Sigmoid colon (tissue), 7 donors: ENCODE data around the gene TACC2. TPM values are rescaled to one million over a fixed set of nuclear protein-coding genes. Genes with fewer than 3 reads are reported as not detected.

Source experiments
- DNase-seq: peaks from one replicate; pipeline ENCODE4 v3.0.0-alpha.2; 2019
- H3K27ac ChIP-seq, 4 donors: fragments of 200-600 bp; sonication (generic); one replicate each; pipeline ENCODE4 v1.5.1; 2016 to 2019; ENCODE audit warnings: mild to moderate bottlenecking in 1 of 4
- H3K27me3 ChIP-seq, 3 donors: fragments of 200-600 bp; sonication (generic); one replicate each; pipeline ENCODE4 v1.5.1; 2019; ENCODE audit warnings: mild to moderate bottlenecking in 1 of 3
- H3K36me3 ChIP-seq, 4 donors: fragments of 200-600 bp; sonication (generic); one replicate each; pipeline ENCODE4 v1.5.1; 2016 to 2019
- H3K4me1 ChIP-seq, 4 donors: fragments of 200-600 bp; sonication (generic); one replicate each; pipeline ENCODE4 v1.5.1; 2017 to 2019
- H3K4me3 ChIP-seq, 4 donors: fragments of 200-600 bp; sonication (generic); one replicate each; pipeline ENCODE4 v1.5.1; 2017 to 2019; ENCODE audit warnings: mild to moderate bottlenecking in 2 of 4, moderate library complexity in 1 of 4
- H3K9me3 ChIP-seq, 4 donors: fragments of 200-600 bp in 3 of 4; sonication (generic) in 3 of 4; one replicate each; pipeline versions ENCODE4 v1.5.1 to v1.6.1; 2013 to 2019
- EP300 ChIP-seq, 4 donors: sonication (generic); formaldehyde crosslinking; IDR thresholded peaks; one replicate each; pipeline ENCODE4 v1.6.1; 2017; ENCODE audit warnings: antibody characterized with exemption in 4 of 4
- POLR2A ChIP-seq, 2 donors: fragments of 450-650 bp; IDR thresholded peaks; one replicate each; pipeline ENCODE4 v1.6.1; 2016; ENCODE audit warnings: antibody characterized with exemption in 2 of 2, mild to moderate bottlenecking in 2 of 2, moderate library complexity in 2 of 2
- POLR2AphosphoS5 ChIP-seq, 4 donors: sonication (generic); formaldehyde crosslinking; IDR thresholded peaks; one replicate each; pipeline ENCODE4 v1.6.1; 2017; ENCODE audit warnings: antibody characterized with exemption in 4 of 4
- WGBS, 2 donors: extraction: QIAGEN DNeasy Blood & Tissue Kit; methylation state at CpG; one replicate each; pipeline ENCODE4 v1.1.7; 2013; 5-methylcytosine and 5-hydroxymethylcytosine counted together
- intact Hi-C: fragments of 100-400 bp; cut with DNase I; formaldehyde crosslinking; loops from one replicate; pipeline ENCODE4 v1.15.1; 2023
- polyA plus RNA-seq, 3 donors: library from polyadenylated mRNA; stranded (reverse); fragments of 200-250 nt; gene quantifications; one replicate each; pipeline ENCODE4 v1.2.3, GENCODE V29; 2013
- total RNA-seq, 4 donors: library from RNA; depleted of rRNA; stranded (reverse); fragments of >200 nt; gene quantifications; one replicate each; pipeline ENCODE4 v1.1.0, GENCODE V29; 2016
- TF ChIP-seq, protein P1 (sequence below), 4 experiments: fragments of 450-650 bp in 3 of 4; fragments of 200-600 bp in 1 of 4; IDR thresholded peaks; one replicate each; pipeline ENCODE4 v1.5.1; 2016 to 2019; ENCODE audit warnings: antibody characterized with exemption in 4 of 4, mild to moderate bottlenecking in 3 of 4, moderate library complexity in 2 of 4
- donor health status: healthy with polysubstance abuse.
- donor health status: Bipolar disorder and iron deficiency.
- donor health status: healthy.

Gene TACC2
- total and polyA plus RNA-seq, 7 donors = 43.7 to 173 (median 71.0) TPM

DNA sequence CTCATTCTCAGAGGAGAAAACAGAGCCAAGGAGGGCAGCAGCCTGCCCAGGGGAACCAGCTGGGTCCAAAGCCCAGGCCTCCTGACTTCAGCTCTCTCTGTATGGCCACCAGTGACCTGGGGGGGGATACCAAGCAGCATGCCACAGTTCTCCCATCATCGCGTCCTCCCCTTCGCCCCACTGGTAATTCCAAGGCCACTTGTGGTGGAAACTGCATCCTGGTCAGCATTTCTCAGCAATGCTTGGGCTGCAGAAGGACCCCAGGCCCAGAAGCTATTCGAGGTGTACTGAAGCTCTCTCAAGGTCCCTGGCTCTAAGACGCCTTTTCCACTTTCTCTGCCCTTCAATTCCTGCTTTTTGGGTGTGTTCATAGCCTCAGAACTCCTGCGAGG is 309.2 kb downstream of the TACC2 start:
- intact Hi-C loops = loop anchor here (2.0 kb wide), 2 partner anchors 43 to 267 kb away; no protein-coding TSS in a partner anchor
- Histone ChIP-seq H3K9me3 (no peaks in the 10 kb centered on the region), H3K4me1 (peaks cover 0 to 26% (median 11%) of the 10 kb centered on the region in 4 donors), H3K27ac (no peak overlapping the region), H3K4me3 (no peak overlapping the region), H3K27me3 (no peaks in the 10 kb centered on the region), H3K36me3 (no peaks in the 10 kb centered on the region)
- DNase-seq = no peak
- no peak for TF ChIP-seq EP300 (IDR thresholded peaks at IDR 0.05)
- no peak for TF ChIP-seq POLR2A (IDR thresholded peaks at IDR 0.05)
- TF ChIP-seq POLR2AphosphoS5 (IDR thresholded peaks at IDR 0.05) = no peak
- TF ChIP-seq, protein P1, sequence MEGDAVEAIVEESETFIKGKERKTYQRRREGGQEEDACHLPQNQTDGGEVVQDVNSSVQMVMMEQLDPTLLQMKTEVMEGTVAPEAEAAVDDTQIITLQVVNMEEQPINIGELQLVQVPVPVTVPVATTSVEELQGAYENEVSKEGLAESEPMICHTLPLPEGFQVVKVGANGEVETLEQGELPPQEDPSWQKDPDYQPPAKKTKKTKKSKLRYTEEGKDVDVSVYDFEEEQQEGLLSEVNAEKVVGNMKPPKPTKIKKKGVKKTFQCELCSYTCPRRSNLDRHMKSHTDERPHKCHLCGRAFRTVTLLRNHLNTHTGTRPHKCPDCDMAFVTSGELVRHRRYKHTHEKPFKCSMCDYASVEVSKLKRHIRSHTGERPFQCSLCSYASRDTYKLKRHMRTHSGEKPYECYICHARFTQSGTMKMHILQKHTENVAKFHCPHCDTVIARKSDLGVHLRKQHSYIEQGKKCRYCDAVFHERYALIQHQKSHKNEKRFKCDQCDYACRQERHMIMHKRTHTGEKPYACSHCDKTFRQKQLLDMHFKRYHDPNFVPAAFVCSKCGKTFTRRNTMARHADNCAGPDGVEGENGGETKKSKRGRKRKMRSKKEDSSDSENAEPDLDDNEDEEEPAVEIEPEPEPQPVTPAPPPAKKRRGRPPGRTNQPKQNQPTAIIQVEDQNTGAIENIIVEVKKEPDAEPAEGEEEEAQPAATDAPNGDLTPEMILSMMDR (IDR thresholded peaks at IDR 0.05) = no peak
- 74 to 80% methylated on average over 6 of the region's 6 CpGs for WGBS, 2 donors

DNA sequence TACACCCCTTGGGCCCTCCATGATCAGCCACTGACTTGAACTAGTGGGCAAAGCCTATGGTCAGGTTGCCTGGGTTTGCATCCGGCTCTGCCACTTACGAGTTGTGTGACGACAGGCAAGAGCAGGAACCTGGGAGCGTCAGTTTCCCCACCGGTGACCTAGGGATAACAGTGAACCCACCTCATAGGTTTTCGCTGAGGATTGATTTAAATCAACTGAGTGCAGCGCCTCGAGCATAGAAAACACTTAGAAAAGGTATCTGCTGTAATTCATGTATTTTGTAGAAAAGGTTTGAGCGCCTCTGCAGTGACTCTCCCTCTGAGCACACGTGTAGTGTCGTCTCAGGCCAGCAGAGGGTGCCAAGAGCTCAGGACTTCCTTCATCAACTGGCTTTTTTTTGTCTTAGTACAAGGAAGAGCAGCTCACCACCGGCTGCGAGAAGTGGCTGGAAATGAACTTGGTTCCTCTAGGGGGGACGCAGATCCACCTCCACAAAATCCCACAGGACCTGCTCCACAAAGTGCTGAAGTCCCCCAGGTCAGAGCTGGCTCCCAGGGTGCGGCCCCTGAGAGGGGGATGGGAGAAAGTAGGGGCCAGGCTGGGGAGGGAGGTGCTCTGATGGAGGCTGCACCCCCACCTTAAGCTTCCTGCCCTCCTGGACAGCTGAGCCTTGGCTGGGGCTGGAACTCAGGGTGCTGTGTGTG is 309.8 kb downstream of the TACC2 start:
- Histone ChIP-seq H3K9me3 (no peaks in the 10 kb centered on the region), H3K27ac (no peak overlapping the region), H3K4me3 (peak overlapping the region in 3 of 4 donors; percentile 18 to 25 (median 22)), H3K36me3 (no peaks in the 10 kb centered on the region), H3K4me1 (peaks cover 0 to 26% (median 11%) of the 10 kb centered on the region in 4 donors), H3K27me3 (no peaks in the 10 kb centered on the region)
- DNase-seq = peak; percentile 89
- 19 to 27% methylated on average over 15 of the region's 15 CpGs for WGBS, 2 donors
- TF ChIP-seq EP300 (IDR thresholded peaks at IDR 0.05) (no peak), POLR2AphosphoS5 (IDR thresholded peaks at IDR 0.05) (no peak), POLR2A (IDR thresholded peaks at IDR 0.05) (no peak)
- TF ChIP-seq, protein P1 (IDR thresholded peaks at IDR 0.05) = peak; percentile 87 to 91 (median 87)
- intact Hi-C loops = loop anchor here (1.0 to 2.0 kb wide), 3 partner anchors 42 to 266 kb away; no protein-coding TSS in a partner anchor

DNA sequence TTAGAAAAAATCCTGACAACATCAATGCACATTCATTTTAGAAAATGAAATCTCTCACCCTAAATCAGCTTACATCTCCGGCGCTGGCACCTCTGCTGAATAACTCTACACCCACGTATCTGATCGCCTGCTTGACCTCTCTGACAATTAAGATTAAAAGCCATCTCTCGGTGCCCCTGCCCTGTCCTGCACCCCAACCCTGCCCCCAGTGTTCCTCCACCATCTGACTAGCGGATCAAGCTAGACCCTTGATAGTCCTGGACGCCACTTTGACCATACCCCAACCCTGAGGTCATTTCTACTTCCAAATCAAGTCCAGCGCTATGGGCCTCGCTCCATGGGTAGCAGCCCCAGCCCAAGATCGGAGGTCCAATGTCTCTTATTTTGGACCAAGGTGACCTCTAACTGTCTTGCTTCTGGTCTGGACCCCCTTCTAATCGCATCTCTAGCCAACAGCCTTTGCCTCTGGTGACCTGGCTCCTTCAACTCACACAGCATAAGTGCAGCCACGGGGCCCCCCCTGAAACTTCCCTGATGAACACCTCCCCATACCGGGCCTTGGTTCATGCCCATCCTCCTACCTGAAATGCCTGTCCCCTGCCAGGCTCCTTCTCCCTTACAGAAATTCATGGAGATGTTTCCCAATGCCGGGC is 310.6 kb downstream of the TACC2 start:
- Histone ChIP-seq H3K27ac (no peak overlapping the region), H3K27me3 (no peaks in the 10 kb centered on the region), H3K4me1 (peaks cover 0 to 26% (median 11%) of the 10 kb centered on the region in 4 donors), H3K9me3 (no peaks in the 10 kb centered on the region), H3K36me3 (no peaks in the 10 kb centered on the region), H3K4me3 (no peak overlapping the region)
- intact Hi-C loops = loop anchor here (1.0 to 5.0 kb wide), 4 partner anchors 41 to 265 kb away; no protein-coding TSS in a partner anchor
- TF ChIP-seq POLR2AphosphoS5 (IDR thresholded peaks at IDR 0.05) (no peak), EP300 (IDR thresholded peaks at IDR 0.05) (no peak)
- WGBS, 2 donors = 89% methylated on average over 14 of the region's 14 CpGs
- no peak for DNase-seq

DNA sequence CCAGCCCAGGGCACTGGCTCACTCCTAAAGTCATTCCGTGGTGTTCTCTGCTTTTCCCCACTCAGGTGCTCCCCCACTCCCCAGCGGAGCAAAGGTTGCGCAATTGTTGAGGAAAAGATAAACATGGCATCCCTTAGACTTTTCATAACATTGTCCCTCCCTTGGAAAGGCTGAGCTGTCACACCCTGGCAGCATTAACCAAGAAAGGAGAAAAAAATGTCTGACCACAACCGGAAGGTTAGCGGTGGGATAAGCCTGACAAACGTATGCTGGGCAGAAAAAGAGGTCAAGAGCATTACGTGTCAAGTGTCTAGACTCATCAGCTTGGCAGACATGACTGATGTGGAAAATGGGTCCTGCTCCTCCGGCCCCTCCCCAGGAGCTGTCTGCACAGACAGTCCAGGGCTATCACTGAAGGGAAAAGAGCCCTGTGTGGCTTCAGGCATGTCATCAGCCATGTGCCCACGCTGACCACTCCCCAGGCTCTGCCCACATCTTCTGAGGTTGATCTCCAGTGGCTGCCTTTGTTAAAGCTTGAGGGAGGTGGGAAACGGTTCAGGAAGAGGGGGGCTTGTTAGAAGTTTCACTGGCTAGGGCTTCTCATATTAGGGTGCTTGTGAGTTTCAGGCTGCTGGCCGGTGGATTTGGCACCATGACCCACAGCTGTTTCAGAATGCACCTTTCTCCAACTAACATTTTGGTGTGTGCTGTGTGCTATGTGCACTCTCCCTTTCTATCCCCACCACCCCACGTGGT is 312.3 kb downstream of the TACC2 start:
- TF ChIP-seq POLR2A (IDR thresholded peaks at IDR 0.05) (no peak), POLR2AphosphoS5 (IDR thresholded peaks at IDR 0.05) (peak in 3 of 4 donors; percentile 36 to 66 (median 47))
- H3K4me3 ChIP-seq = no peak overlapping the region
- WGBS, 2 donors = 60 to 62% methylated on average over 12 of the region's 12 CpGs
- intact Hi-C loops = loop anchor here (5.0 kb wide), 1 partner anchor 206 kb away; no protein-coding TSS in a partner anchor
- H3K4me1 ChIP-seq = peaks cover 0 to 26% (median 11%) of the 10 kb centered on the region in 4 donors
- no peak for DNase-seq
- H3K27me3 ChIP-seq = no peaks in the 10 kb centered on the region
- H3K36me3 ChIP-seq = no peaks in the 10 kb centered on the region
- peak overlapping the region in 2 of 4 donors; percentile 48 to 53 for H3K27ac ChIP-seq
- H3K9me3 ChIP-seq = no peaks in the 10 kb centered on the region

DNA sequence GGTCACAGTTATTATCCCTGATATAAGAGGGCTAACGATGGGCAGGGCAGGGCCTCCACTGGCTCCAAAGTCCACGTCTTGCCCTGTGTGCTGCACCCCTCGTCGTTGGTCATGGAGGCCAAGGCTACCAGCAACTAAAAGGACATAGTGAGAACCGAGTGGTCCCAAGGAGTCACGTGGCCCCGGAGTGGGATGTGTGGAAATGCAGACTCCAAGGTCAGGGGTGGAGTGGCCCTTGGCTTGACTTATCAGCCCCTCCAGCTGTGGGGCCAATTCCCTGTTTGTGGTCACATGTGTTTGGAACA is 312.8 kb downstream of the TACC2 start:
- peak overlapping the region in 1 of 4 donors; percentile 53 for H3K27ac ChIP-seq
- TF ChIP-seq POLR2AphosphoS5 (IDR thresholded peaks at IDR 0.05) (no peak), POLR2A (IDR thresholded peaks at IDR 0.05) (no peak), EP300 (IDR thresholded peaks at IDR 0.05) (no peak)
- TF ChIP-seq, protein P1 (IDR thresholded peaks at IDR 0.05) = no peak
- H3K36me3 ChIP-seq = no peaks in the 10 kb centered on the region
- H3K4me1 ChIP-seq = peaks cover 0 to 26% (median 12%) of the 10 kb centered on the region in 4 donors
- intact Hi-C loops = loop anchor here (5.0 kb wide), 1 partner anchor 206 kb away; no protein-coding TSS in a partner anchor
- H3K9me3 ChIP-seq = no peaks in the 10 kb centered on the region
- 76 to 90% methylated on average over 7 of the region's 7 CpGs for WGBS, 2 donors
- no peak overlapping the region for H3K4me3 ChIP-seq
- no peaks in the 10 kb centered on the region for H3K27me3 ChIP-seq
- DNase-seq = no peak
